LoVo (cell line): ENCODE results near the gene STON2.

Source experiments
- DNase-seq: peaks from one replicate; pipeline ENCODE4 v3.0.0-alpha.2; 2016; ENCODE audit warnings: low spot score

Gene STON2

GRCh38 chr14:81301813-81302212, 98.3 kb downstream of the STON2 start:
- no peak for DNase-seq

DNA sequence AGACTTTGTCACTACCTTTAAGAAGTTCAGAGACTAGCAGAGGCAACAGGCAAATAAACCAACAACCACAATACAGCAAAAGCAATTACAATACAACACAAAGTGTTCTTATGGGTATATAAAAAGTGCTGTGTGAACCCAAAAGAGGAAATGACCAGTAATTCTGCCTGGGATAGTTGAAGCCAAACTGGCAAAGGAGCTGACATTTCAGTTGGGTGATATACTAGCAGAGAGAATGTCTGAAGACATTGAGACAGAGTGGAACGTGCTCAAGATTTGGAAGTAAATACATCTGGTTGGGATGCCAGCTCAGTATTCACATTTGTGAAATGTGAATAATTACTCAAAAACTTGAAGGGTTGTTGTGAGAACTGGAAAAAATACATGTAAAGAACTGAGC, 98.8 kb downstream of the STON2 start:
- DNase-seq = no peak

DNA sequence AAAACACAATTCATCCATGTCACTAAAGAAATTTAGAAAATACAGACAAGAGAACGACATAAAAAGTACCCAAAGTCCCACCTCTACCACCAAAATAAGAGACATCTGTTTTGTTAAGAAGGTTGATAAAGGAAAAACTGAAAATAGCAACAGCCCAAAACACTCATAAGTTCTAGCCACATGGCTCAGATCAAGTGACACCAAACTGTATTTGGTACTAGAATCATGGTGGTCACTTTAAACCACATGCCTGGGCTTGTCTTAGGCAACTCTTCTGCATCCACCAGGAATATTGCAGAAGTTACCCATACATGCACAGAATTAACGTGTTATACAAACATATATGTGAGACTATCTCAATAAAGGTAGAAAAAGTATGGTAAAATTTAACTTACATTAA, 101.2 kb downstream of the STON2 start:
- no peak for DNase-seq

- no peak for DNase-seq
Measured at GRCh38 chr14:81298122-81298521, 102.0 kb downstream of the STON2 start.

- DNase-seq = no peak
Measured at GRCh38 chr14:81295958-81296923, 103.9 kb downstream of the STON2 start.

- DNase-seq = peak; percentile 51
Measured at GRCh38 chr14:81289516-81289915, 110.6 kb downstream of the STON2 start.

DNA sequence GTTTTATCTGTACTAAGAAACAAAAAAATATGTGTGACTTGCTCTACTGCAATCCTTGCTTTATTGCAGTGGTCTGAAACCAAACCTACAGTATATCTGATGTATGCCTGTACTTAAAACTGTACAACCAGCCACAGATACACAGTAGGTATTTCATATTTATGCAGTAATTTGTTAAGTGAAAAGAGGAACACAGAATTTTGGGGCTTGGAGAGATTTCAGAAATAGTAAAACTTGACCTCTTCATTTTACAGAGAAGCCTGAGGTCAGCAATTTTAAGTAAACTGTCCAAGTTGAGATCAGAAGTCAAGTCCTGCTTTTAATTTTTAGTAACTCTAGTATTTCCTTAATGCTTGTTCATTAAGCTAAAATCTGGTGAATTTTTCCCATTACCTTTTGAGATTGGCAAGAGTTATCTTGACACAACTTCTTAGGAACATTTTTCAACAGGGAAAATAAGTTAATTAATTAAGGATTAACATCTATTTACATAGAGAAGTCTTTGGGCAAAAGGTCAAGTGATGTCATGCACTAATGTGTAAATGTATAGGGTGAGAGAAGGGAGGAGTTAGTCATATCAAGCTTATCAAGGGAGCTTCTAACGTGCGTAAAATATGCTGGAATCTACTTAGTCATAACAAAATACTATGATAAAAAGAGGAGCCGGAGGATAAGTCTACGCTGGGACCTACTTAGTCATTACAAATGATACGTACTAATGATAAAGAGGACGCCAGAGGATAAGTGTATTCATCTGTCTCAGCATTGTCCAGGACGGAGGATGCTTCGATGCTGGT, 113.4 kb downstream of the STON2 start:
- DNase-seq = no peak

- DNase-seq = no peak
Measured at GRCh38 chr14:81285245-81285644, 114.9 kb downstream of the STON2 start.

DNA sequence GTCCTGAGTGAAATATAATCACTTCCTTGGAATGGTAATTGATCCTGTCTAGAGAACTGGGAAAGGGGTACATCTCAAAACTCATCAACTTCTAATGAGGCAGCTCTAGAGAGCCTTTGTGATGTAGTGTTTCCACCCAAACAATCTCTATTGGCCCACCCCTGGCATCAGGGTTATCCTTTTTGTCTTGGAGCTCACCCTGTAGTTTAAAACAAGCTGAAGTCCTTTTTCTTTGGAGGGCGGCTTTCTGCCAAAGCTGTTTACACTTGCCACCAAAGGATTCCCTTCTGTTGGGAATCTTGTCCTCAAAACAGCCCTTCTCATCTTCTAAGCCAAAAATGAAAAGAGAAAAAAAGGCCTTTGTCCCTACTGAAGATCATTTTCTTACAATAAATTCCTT, 118.8 kb downstream of the STON2 start:
- DNase-seq = no peak

GRCh38 chr14:81280136-81280791, 119.9 kb downstream of the STON2 start:
- DNase-seq = no peak

DNA sequence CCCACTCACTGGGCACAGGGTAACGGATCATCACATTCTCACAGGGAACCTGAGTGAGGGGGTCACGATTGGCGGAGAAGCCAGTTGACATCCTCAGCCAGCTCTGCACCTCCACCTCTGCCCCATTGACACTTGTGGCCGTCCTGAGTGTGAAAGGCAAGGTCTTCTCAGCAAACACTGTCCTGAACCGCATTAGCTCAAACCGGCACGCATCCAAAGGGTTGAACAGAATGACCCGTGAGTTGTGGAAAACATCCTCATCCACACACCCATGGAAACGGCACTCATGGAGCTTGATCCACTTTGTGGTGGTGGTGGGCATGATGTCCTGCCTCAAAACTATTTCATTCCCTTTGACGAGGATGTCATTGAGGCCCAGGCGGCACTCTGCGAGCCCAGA, 123.0 kb downstream of the STON2 start:
- DNase-seq = no peak

- no peak for DNase-seq
Measured at GRCh38 chr14:81276073-81277069, 123.8 kb downstream of the STON2 start.

GRCh38 chr14:81275305-81276072, 124.6 kb downstream of the STON2 start:
- no peak for DNase-seq

DNA sequence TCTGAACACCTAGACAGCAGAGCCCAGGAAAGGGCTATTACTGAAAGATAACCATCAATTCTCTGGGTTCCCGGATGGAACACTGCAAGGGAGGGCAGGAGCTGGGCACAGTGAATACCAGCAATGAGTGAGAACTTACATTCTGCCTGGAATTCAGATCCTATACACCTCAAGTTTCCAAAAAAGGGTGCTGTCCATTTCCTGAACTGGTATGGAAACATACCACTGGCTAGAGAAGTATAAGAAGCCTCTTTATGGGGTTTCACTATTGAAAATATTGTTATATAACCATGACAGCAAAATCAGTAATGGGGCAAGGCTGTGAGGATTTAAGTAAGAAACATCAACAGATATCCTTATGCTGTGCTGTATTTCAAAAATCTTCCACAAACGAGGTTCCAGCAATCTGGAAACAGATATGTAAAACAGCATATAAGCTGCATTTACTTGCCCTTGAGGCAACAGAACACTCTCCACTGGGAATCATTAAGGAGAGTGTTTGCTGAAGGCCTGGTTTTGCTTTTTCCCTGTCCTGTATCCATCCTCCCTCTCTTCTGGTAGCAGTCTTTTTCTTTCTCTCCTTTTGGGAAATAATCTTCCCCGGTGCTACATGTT, 126.1 kb downstream of the STON2 start:
- DNase-seq = no peak

- no peak for DNase-seq
Measured at GRCh38 chr14:81273521-81273920, 126.6 kb downstream of the STON2 start.

GRCh38 chr14:81272317-81272716, 127.8 kb downstream of the STON2 start:
- DNase-seq = no peak

GRCh38 chr14:81269979-81270375, 130.1 kb downstream of the STON2 start:
- DNase-seq = no peak

- peak; percentile 74 for DNase-seq
Measured at GRCh38 chr14:81269100-81269978, 130.8 kb downstream of the STON2 start.

GRCh38 chr14:81268016-81268416, 132.1 kb downstream of the STON2 start:
- DNase-seq = no peak
